Stimulated activated CD4-positive, alpha-beta T cell treated with anti-CD3 and anti-CD28 coated beads, Interleukin-15, amount 100 ng/mL, for 1 hour (primary cell): Measurements from ENCODE around the gene C6orf47.
"Not testable (repeated sequence)": the region's sequence is repeated elsewhere in the genome, so short reads cannot be mapped to it uniquely, and the experiment has no call there.

Experiments used
- DNase-seq, 2 donors: peaks; one replicate each; pipeline ENCODE4 v3.0.0-alpha.2; 2020; ENCODE audit warnings: low read depth in 1 of 2, low spot score in 1 of 2

C6orf47 gene, protein sequence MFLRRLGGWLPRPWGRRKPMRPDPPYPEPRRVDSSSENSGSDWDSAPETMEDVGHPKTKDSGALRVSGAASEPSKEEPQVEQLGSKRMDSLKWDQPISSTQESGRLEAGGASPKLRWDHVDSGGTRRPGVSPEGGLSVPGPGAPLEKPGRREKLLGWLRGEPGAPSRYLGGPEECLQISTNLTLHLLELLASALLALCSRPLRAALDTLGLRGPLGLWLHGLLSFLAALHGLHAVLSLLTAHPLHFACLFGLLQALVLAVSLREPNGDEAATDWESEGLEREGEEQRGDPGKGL

GRCh38 chr6:31660381-31661261 is at the start of gene C6orf47:
TSS of gene C6orf47 (minus strand) at chr6:31660778. CDS start at chr6:31659947, 831 bp downstream.
- DNase-seq: peak; percentile 61 to 62

GRCh38 chr6:31709157-31709556 is 48.6 kb upstream of the C6orf47 start:
- not testable (repeated sequence) for DNase-seq

- DNase-seq: no peak
These were observed 47.6 kb upstream of the C6orf47 start for GRCh38 chr6:31708224-31708623.

- no peak for DNase-seq
These were observed 47.1 kb upstream of the C6orf47 start for GRCh38 chr6:31707701-31708100.

DNA sequence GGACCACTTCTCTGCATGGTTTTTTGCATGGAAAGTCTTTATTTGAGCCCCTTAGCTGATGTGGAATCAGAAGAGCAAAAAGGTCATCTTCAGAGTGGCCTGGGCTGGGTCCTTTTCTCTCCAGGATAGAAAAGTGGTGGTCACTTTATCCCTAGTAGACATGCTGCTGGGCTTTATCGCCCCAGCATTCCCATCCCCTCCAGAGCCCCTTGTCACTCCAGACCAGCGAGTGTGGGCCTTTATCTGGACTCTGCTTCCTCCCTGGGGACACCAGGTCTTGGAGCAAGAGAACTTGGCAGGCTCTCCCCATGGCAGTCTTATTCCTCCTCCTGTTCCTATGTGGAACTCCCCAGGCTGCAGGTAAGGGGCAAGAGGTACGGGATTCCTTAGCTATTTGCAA is 46.0 kb upstream of the C6orf47 start, which contains the start of gene LY6G6F:
Gene LY6G6F, plus strand, starts transcription at position 268 of the 400 bp plus-strand sequence. Its CDS starts 41 bp downstream, at position 309.
- no peak for DNase-seq

GRCh38 chr6:31705931-31706330 is 45.4 kb upstream of the C6orf47 start:
- DNase-seq: no peak

- peak; percentile 95 for DNase-seq
These were observed 42.5 kb upstream of the C6orf47 start, which contains the start of gene ABHD16A for GRCh38 chr6:31702819-31703716. TSS of gene ABHD16A (minus strand) at chr6:31703324. CDS start at chr6:31703281, 43 bp downstream.

- DNase-seq: no peak
These were observed 41.8 kb upstream of the C6orf47 start for GRCh38 chr6:31702405-31702818.

DNA sequence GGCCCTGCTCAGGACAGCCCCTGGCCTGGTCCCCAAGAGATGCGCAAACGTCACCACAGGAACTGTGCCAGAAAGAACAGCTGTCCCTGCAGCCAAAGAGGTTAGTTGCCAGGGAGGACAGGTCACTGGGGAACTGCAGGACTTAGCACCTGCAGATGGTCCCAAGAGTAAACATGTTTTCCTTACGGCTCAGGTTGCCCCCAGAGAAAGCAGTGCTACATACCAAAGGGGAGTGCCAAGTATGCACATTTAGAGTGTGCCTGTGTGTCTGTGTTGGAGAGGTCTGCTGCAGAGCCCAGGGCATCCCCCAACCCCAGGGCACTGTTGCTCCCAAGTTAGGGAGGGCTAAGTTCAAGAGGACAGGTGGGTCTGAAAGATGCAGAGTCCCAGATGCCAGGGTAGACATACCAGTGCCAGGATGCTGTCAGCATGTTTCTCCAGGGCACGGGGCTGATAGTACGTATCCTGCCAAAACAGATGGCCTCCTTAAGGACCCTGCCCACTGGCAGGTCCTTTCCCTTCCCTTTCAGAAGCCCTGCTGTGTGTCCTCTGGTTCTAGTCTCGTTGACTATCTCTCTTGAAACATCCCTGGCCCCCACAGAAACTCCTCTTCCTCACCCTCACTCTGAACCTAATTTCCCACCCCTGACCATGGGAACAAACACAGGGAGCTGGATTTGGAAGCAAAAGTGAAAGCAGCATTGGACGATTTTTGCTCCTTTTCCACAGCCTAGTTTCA is 41.3 kb upstream of the C6orf47 start:
- DNase-seq: no peak

DNA sequence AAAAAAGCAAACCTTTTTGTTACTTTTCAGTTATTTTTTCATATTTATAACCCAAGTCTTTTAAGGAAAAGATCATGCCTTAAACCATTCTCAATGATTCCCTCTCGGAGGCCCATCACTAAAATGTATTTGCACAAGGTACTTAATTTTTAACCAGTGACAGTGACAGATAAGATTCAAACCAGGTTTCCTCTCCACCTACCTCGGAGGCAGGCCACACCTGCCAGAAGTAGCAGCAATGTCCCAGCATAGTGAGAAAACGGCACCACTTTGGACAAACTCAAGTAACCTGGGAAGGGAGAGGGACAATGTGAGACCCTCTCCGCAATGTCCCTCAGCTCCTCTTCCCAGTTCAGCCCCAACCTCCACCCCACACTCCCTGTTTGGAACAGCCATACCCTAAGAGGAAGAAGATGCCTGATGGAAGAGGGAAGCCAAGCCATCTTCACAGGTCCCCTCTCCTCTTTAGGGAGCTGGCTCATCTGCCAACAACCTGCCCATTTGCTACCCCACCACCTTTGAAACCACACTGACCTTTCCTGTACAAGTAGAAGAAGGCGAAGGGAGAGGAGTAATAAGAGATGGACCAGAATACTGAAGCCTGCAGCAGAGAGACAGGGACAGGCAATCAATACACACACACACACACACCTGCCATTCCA is 40.3 kb upstream of the C6orf47 start:
- no peak for DNase-seq

DNA sequence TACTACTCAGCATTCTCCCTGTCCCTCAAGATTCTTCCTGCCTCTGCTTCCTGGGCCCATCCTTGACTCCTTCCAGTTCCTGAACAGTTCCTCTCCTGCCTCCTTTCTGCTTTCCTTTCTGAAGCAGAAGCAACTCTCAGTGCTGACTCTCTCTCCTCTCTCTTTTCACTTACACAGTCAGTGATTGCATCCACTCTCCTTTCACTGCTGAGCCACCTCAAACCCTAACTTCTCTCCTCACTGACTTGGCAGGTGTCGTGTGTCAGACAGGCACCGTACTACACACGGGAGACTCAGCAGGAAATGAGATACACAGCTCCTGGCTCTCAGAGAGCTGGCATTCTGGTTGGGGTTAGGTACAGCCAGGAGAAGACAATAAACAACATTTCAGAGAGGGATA is 37.0 kb upstream of the C6orf47 start:
- DNase-seq: no peak

GRCh38 chr6:31693535-31693934 is 33.0 kb upstream of the C6orf47 start:
- no peak for DNase-seq

- no peak for DNase-seq
These were observed 32.3 kb upstream of the C6orf47 start for GRCh38 chr6:31692886-31693285.

DNA sequence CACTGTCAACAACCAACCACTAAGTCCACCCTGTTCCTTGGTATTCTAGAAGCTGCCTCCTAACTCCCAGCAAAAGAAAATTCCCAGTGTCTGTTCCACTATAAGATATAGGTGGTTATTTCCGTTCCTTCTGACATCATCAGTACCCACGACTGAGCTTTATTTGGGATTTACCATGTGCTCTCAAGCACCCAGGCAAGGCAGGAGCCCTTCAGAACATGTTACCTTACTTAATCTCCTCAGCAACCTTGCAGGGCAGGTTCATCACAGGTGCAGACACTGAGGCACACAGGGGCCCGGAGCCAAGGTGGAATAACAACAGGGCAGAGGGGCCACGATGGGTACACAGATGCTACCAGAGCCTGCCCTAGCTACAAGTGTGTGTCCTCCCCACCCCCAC is 31.8 kb upstream of the C6orf47 start:
- no peak for DNase-seq

DNA sequence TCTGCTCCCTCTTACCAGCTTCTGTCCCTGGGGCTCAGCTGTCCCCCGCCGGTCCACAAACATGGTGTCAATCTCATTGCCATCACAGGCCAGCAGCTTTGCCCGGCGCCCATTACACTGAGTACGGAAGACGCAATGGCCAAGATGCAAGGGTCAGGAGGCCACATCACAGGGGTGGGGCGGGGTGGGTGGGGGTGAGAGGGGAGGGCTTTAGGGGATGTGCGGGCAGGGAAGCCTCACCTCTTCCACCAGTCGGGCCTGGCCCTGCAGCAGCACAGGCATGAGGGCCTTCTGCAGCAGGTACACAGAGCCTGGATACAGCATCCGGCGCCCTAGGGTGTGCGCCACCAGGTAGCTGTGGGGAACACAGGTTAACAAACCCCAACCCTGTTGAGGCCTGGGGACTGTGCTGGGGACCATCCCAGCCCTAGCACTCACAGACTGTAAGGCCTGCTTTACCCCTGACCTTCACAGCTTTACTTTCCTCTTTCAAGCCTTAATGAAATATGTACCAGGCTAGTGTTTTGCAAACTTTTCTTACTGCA is 31.1 kb upstream of the C6orf47 start:
- DNase-seq: no peak

DNA sequence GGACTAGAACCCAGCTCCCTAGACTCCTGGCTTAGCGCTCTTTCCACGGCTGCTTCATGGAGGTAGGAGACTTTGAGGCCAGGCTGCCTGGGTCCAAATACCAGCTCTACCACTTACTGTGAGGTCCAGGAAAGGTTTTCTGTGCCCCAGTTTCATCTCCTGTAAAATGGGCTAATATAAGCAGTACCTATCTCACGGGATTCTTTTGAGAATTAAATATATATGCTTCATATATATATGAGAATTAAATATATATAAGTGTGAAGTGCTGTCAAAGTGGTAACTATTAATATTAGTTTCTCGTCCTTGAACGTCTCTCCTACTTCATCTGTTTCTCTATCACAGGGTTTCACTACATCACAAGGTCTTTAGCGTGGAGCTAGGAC is 30.5 kb upstream of the C6orf47 start:
- DNase-seq: no peak

- DNase-seq: no peak
These were observed 29.9 kb upstream of the C6orf47 start for GRCh38 chr6:31690231-31691077.

DNA sequence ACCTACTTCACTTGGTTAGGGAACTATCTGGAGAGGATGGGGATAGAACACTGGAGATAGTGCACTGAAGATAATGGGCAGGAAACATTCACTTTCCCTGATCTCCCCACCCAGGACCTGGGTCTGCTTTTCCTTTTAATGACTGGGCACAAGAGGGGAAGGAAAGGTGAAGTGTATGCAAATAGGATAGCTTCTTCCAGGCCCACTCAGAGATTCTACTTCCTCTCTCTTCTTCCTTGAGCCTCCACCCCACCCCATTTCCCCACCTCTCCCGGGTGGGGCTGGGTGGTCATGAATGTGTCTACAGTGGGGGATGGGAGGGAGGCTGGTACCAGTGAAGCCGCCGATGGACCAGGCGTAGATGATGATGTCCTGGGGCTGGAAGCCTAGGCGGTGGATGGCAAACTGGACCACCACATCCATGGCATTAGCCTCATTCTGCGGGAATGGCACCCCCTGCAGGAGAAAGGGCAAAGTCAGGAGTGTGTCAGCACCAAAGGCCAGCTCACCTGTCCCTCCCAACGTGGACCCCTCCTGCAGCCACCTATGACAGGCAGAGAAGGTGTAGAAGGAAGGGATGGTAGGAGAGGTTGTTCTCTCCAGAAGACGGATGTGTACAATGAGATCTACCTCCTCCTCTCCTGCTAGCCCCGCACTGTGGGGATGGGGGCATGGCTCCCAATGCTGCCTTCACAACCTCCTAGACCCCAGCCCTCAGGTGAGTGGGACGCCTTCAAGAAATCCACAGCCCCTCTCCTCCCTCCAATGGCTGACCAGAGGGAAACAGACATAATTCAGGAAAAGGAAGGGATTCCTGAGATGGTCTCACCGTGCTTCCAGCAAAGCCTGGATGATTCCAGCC is 28.9 kb upstream of the C6orf47 start:
- no peak for DNase-seq
